Measurements from ENCODE around the gene GGA2. TPM values are rescaled to one million over a fixed set of nuclear protein-coding genes. Genes with fewer than 3 reads are reported as not detected.
"Not testable (repeated sequence)": the region's sequence is repeated elsewhere in the genome, so short reads cannot be mapped to it uniquely, and the experiment has no call there.

Gene GGA2
- total RNA-seq, 1 donor from 2014 or later: 31.8 TPM

DNA sequence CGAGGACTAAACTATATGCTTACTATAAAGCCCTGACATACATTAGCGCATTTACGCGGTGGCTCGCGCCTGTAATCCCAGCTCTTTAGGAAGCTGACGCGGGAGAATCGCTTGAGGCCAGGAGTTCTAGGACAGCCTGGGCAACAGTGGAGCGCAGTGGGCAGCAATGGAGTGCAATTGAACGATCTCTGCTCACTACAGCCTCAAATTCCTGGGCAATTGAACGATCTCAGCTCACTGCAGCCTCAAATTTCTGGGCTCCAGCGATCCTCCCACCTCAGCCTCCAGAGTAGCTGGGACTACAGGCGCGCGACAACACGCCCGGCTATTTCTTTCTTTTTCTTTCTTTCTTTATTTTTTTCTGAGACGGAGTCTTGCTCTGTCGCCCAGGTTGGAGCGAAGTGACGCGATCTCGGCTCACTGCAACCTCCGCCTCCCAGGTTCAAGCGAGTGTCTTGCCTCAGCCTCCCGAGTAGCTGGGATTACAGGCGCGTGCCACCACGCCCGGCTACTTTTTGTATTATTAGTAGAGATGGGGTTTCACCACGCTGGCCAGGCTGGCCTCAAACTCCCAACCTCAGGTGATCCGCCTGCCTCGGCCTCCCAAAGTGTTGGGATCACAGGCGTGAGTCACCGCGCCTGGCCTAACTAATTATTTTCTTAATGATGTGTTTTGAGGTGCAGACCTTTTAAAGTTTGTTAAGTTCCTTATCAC is 56.8 kb downstream of the GGA2 start:
- Histone ChIP-seq H3K4me3 (ENCODE audit: low read length in 3 of 3) (peak overlapping the region; percentile 96 to 100 (median 98)), H3K27ac (ENCODE audit: low read depth, low read length) (no peak overlapping the region), H3K9me3 (ENCODE audit: control insufficient read depth in 3 of 3, low read length in 3 of 3) (no peaks in the 10 kb centered on the region), H3K27me3 (ENCODE audit: control insufficient read depth in 3 of 3, insufficient read depth in 3 of 3, low read length in 3 of 3) (no peaks in the 10 kb centered on the region), H3K36me3 (ENCODE audit: control insufficient read depth in 3 of 3, insufficient read depth in 3 of 3, low read length in 3 of 3) (no peaks in the 10 kb centered on the region), H3K9ac (ENCODE audit: low read depth in 1 of 3, low read length in 3 of 3) (peak overlapping the region; percentile 93 to 96 (median 93)), H3K4me1 (ENCODE audit: control insufficient read depth in 3 of 3, insufficient read depth in 3 of 3, low read length in 3 of 3) (peaks cover 5 to 17% (median 12%) of the 10 kb centered on the region in 3 donors)

DNA sequence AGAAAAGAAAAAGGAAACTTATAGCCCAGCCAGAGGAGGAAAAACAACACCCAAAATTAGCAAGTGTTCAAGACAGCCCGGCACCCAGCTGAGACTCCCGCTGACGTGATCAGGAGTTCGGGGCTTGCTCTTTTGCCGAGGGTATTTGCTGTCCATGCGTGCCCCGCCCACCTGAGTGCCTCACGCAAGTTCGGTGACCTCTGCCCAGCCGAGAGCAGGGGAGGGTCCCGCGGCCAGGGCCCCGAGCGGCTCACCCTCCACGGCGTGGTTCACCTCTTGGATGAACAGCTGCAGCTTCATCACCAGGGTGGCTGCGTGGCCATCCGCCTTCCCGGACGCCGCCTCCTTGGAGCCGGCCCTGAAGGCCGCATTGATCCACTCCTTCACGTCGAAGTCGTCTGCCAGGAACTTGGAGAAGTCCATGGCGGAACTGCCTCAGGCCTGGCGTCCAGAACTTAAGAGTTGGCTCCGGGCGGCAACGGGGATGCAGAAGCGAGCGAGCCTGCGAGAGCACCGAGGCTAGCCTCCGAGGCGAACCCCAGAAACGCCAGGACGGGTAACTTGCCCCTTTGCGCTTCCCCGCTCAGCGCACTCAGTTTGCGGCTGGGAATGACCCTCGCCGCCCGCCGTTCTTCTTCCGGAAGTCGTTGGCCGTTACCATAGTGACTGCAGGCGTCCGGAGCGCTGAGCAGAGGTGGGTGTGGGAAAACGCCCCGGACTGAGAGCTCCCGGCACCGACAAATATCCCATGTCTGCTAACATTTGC is 57.5 kb downstream of the GGA2 start, which contains the start of gene COG7:
Gene COG7 (minus strand): TSS at position 618 of the 766 bp plus-strand sequence. CDS start 195 bp downstream, at position 423.
- no peaks in the 10 kb centered on the region for H3K27me3 ChIP-seq (ENCODE audit: control insufficient read depth in 3 of 3, insufficient read depth in 3 of 3, low read length in 3 of 3)
- H3K4me1 ChIP-seq (ENCODE audit: control insufficient read depth in 3 of 3, insufficient read depth in 3 of 3, low read length in 3 of 3): peaks cover 5 to 17% (median 12%) of the 10 kb centered on the region in 3 donors
- H3K4me3 ChIP-seq (ENCODE audit: low read length in 3 of 3): peak within 1 kb of the TSS; percentile 96 to 100 (median 98)
- peak within 1 kb of the TSS; percentile 76 for H3K27ac ChIP-seq (ENCODE audit: low read depth, low read length)
- H3K9ac ChIP-seq (ENCODE audit: low read depth in 1 of 3, low read length in 3 of 3): peak within 1 kb of the TSS; percentile 93 to 96 (median 93)
- H3K36me3 ChIP-seq (ENCODE audit: control insufficient read depth in 3 of 3, insufficient read depth in 3 of 3, low read length in 3 of 3): no peaks in the 10 kb centered on the region
- H3K9me3 ChIP-seq (ENCODE audit: control insufficient read depth in 3 of 3, low read length in 3 of 3): no peaks in the 10 kb centered on the region

DNA sequence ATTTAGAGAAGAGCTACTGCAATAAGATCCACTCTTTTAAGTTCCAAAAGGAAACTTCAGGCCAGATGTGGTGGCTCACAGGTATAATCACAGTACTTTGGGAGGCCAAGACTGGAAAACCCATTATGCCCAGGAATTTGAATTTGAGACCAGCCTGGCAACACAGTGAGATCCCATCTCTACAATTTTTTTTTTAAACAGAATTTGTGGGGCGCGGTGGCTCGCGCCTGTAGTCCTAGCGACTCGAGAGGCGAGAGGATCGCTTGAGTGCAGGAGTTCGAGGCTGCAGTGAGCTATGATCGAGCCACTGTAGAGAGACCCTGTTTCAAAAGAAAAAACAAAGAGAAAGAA is 58.1 kb downstream of the GGA2 start:
- Histone ChIP-seq H3K27ac (ENCODE audit: low read depth, low read length) (peak overlapping the region; percentile 76), H3K27me3 (ENCODE audit: control insufficient read depth in 3 of 3, insufficient read depth in 3 of 3, low read length in 3 of 3) (no peaks in the 10 kb centered on the region), H3K9ac (ENCODE audit: low read depth in 1 of 3, low read length in 3 of 3) (peak overlapping the region; percentile 93 to 96 (median 93)), H3K36me3 (ENCODE audit: control insufficient read depth in 3 of 3, insufficient read depth in 3 of 3, low read length in 3 of 3) (no peaks in the 10 kb centered on the region), H3K4me1 (ENCODE audit: control insufficient read depth in 3 of 3, insufficient read depth in 3 of 3, low read length in 3 of 3) (peaks cover 5 to 17% (median 12%) of the 10 kb centered on the region in 3 donors), H3K4me3 (ENCODE audit: low read length in 3 of 3) (peak overlapping the region; percentile 96 to 100 (median 98)), H3K9me3 (ENCODE audit: control insufficient read depth in 3 of 3, low read length in 3 of 3) (no peaks in the 10 kb centered on the region)

DNA sequence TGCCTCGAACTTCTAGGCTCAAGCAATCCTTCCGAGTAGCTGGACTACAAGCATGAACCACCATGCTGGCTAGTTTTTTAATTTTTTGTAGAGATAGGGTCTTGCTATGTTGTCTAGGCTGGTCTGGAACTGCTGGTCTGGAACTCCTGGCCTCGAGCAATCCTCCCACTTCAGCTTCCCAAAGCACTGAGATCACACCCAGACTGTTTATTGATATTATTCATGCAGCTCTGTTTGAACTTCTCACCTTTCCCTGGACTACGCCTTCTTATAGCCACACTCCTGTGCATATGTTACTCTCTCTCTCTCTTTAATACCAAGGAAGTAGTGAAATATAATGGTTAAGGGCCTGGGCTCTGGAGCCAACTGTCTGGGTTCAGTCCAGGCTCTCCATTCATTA is 61.9 kb downstream of the GGA2 start:
- H3K9ac ChIP-seq (ENCODE audit: low read depth in 1 of 3, low read length in 3 of 3): no peak overlapping the region
- no peak overlapping the region for H3K27ac ChIP-seq (ENCODE audit: low read depth, low read length)
- no peak overlapping the region for H3K4me3 ChIP-seq (ENCODE audit: low read length in 3 of 3)
- peaks cover 14 to 21% (median 16%) of the 10 kb centered on the region in 3 donors for H3K36me3 ChIP-seq (ENCODE audit: control insufficient read depth in 3 of 3, insufficient read depth in 3 of 3, low read length in 3 of 3)
- peaks cover 2 to 13% (median 8%) of the 10 kb centered on the region in 3 donors for H3K4me1 ChIP-seq (ENCODE audit: control insufficient read depth in 3 of 3, insufficient read depth in 3 of 3, low read length in 3 of 3)
- no peaks in the 10 kb centered on the region for H3K9me3 ChIP-seq (ENCODE audit: control insufficient read depth in 3 of 3, low read length in 3 of 3)
- no peaks in the 10 kb centered on the region for H3K27me3 ChIP-seq (ENCODE audit: control insufficient read depth in 3 of 3, insufficient read depth in 3 of 3, low read length in 3 of 3)

DNA sequence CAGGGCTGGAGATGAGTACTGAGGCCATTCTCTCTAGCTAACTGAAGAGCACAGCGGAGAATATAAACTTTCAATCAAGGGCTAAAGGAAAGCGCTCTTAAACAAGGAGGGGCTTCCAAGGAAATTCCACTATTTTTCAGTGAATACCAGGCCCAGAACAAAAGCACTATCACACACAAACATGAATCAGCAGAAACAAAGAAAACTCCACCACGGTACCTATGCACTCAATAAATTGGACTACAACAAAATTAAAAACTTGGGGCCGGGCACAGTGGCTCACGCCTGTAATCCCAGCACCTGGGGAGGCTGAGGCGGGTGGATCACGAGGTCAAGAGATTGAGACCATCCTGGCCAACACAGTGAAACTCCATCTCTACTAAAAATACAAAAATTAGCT is 72.8 kb downstream of the GGA2 start:
- not testable (repeated sequence) for H3K27me3 ChIP-seq (ENCODE audit: control insufficient read depth in 3 of 3, insufficient read depth in 3 of 3, low read length in 3 of 3); H3K9ac ChIP-seq (ENCODE audit: low read depth in 1 of 3, low read length in 3 of 3)
- peaks cover 16 to 37% (median 34%) of the 10 kb centered on the region in 3 donors for H3K36me3 ChIP-seq (ENCODE audit: control insufficient read depth in 3 of 3, insufficient read depth in 3 of 3, low read length in 3 of 3)

DNA sequence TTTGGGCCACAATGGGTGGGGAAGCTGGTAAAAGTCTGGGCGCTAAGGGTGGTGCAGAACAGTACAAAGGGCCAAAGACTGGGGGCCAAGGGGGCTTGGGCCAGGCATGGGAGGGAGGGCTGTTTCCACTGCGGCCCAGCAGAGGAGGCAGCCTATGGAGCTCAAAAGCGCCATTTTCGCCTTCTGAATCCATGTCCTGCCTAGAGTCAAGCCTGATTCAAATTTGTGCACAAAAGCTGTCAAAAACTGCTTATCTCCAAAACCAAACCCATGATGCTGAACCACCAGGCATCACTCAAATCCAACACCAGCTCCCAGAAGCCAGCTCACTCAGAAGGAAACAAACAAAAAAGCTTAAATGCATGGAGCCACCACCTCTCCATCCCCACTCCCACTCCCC is 73.3 kb downstream of the GGA2 start:
- Histone ChIP-seq H3K36me3 (ENCODE audit: control insufficient read depth in 3 of 3, insufficient read depth in 3 of 3, low read length in 3 of 3) (peaks cover 16 to 35% (median 30%) of the 10 kb centered on the region in 3 donors), H3K4me3 (ENCODE audit: low read length in 3 of 3) (no peak overlapping the region)

More for the DNA sequence above, 72.8 kb downstream of the GGA2 start:
- not testable (repeated sequence) for H3K4me3 ChIP-seq (ENCODE audit: low read length in 3 of 3); H3K9me3 ChIP-seq (ENCODE audit: control insufficient read depth in 3 of 3, low read length in 3 of 3); H3K27ac ChIP-seq (ENCODE audit: low read depth, low read length); H3K4me1 ChIP-seq (ENCODE audit: control insufficient read depth in 3 of 3, insufficient read depth in 3 of 3, low read length in 3 of 3)

DNA sequence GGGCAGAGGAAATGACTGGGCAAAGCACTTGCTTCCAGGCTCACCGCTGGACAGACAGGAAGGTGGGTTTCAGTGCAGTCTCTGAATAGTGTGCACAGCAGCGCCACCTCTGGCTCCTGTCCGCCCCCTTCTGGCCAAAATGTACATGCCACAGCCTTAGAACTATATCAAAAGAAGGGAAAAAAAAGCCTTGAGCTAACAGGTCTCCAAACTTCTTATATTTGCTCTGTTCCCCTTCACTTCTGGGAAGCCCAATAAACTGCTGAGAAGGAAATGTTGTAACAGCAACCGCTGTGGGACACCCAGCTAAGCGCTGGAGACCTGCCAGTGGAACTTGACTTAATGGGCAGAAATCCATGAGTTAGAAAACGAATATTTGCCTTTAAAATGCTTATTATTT is 74.8 kb downstream of the GGA2 start:
- no peaks in the 10 kb centered on the region for H3K27me3 ChIP-seq (ENCODE audit: control insufficient read depth in 3 of 3, insufficient read depth in 3 of 3, low read length in 3 of 3)
- H3K4me3 ChIP-seq (ENCODE audit: low read length in 3 of 3): no peak overlapping the region
- peaks cover 0 to 3% (median 0%) of the 10 kb centered on the region in 3 donors for H3K4me1 ChIP-seq (ENCODE audit: control insufficient read depth in 3 of 3, insufficient read depth in 3 of 3, low read length in 3 of 3)
- H3K36me3 ChIP-seq (ENCODE audit: control insufficient read depth in 3 of 3, insufficient read depth in 3 of 3, low read length in 3 of 3): peaks cover 23 to 28% (median 28%) of the 10 kb centered on the region in 3 donors
- H3K9me3 ChIP-seq (ENCODE audit: control insufficient read depth in 3 of 3, low read length in 3 of 3): no peaks in the 10 kb centered on the region
- no peak overlapping the region for H3K9ac ChIP-seq (ENCODE audit: low read depth in 1 of 3, low read length in 3 of 3)
- H3K27ac ChIP-seq (ENCODE audit: low read depth, low read length): no peak overlapping the region

More for the DNA sequence above, 73.3 kb downstream of the GGA2 start:
- Histone ChIP-seq H3K27me3 (ENCODE audit: control insufficient read depth in 3 of 3, insufficient read depth in 3 of 3, low read length in 3 of 3) (no peaks in the 10 kb centered on the region), H3K4me1 (ENCODE audit: control insufficient read depth in 3 of 3, insufficient read depth in 3 of 3, low read length in 3 of 3) (peaks cover 0 to 3% (median 0%) of the 10 kb centered on the region in 3 donors), H3K9me3 (ENCODE audit: control insufficient read depth in 3 of 3, low read length in 3 of 3) (no peaks in the 10 kb centered on the region), H3K9ac (ENCODE audit: low read depth in 1 of 3, low read length in 3 of 3) (no peak overlapping the region), H3K27ac (ENCODE audit: low read depth, low read length) (no peak overlapping the region)

DNA sequence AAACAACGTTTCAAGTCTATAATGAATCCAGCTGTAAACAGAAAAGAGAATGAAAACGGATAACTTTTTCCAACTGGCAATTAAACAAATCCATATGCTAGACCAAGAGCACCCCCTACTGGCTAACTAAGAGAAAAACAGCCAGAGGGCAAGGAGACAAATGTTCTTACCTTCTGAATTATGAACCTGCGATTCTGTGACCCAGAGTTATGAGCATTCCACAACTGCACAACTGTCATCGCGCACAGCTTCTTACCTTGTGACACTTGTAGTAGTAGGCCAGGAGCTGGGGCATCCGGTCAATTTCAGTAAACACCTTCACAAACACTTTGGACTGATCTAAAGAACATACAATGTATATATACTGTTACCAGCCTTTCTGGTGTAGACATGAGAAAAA is 75.9 kb downstream of the GGA2 start:
- no peak overlapping the region for H3K9ac ChIP-seq (ENCODE audit: low read depth in 1 of 3, low read length in 3 of 3)
- H3K27ac ChIP-seq (ENCODE audit: low read depth, low read length): no peak overlapping the region
- no peaks in the 10 kb centered on the region for H3K9me3 ChIP-seq (ENCODE audit: control insufficient read depth in 3 of 3, low read length in 3 of 3)
- peaks cover 23 to 33% (median 23%) of the 10 kb centered on the region in 3 donors for H3K36me3 ChIP-seq (ENCODE audit: control insufficient read depth in 3 of 3, insufficient read depth in 3 of 3, low read length in 3 of 3)
- peaks cover 0 to 3% (median 0%) of the 10 kb centered on the region in 3 donors for H3K4me1 ChIP-seq (ENCODE audit: control insufficient read depth in 3 of 3, insufficient read depth in 3 of 3, low read length in 3 of 3)
- no peak overlapping the region for H3K4me3 ChIP-seq (ENCODE audit: low read length in 3 of 3)
- H3K27me3 ChIP-seq (ENCODE audit: control insufficient read depth in 3 of 3, insufficient read depth in 3 of 3, low read length in 3 of 3): no peaks in the 10 kb centered on the region

DNA sequence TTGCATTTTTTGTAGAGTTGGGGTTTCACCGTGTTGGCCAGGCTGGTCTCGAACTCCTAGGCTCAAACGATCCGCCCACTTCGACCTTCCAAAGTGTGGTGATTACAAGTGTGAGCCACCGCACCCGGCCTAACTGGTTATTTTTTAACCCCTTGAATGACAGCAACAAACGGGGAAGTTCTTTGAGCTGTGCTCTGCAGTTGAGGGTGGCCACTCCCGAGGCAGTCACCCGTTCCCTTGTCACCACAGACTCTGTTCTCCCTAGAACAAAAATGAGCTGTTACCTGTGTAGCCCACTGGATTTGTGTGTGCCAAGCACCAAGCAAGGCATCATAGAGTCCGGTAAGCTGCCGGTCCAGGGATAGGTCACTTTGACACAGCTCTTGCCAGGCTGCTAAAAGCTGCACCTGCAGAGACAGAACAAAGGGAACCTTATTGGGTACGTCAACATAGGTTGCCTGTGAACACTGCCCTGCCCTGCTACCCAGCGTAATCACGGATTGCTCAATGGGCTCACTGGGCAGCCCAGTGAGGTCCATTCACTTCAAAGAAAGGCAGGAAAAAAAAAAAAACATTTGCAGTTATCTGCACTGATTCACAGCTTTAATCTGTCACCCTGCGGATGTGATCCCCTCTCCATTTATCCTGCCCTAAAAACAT is 76.9 kb downstream of the GGA2 start:
- peaks cover 18 to 33% (median 23%) of the 10 kb centered on the region in 3 donors for H3K36me3 ChIP-seq (ENCODE audit: control insufficient read depth in 3 of 3, insufficient read depth in 3 of 3, low read length in 3 of 3)
- H3K9ac ChIP-seq (ENCODE audit: low read depth in 1 of 3, low read length in 3 of 3): no peak overlapping the region
- H3K27ac ChIP-seq (ENCODE audit: low read depth, low read length): no peak overlapping the region
- peaks cover 0 to 3% (median 0%) of the 10 kb centered on the region in 3 donors for H3K4me1 ChIP-seq (ENCODE audit: control insufficient read depth in 3 of 3, insufficient read depth in 3 of 3, low read length in 3 of 3)
- no peak overlapping the region for H3K4me3 ChIP-seq (ENCODE audit: low read length in 3 of 3)
- no peaks in the 10 kb centered on the region for H3K27me3 ChIP-seq (ENCODE audit: control insufficient read depth in 3 of 3, insufficient read depth in 3 of 3, low read length in 3 of 3)
- no peaks in the 10 kb centered on the region for H3K9me3 ChIP-seq (ENCODE audit: control insufficient read depth in 3 of 3, low read length in 3 of 3)
